Activated T-cell treated with anti-CD3 and anti-CD28 coated beads, Interleukin-2, amount 50 U/mL, for 72 hours (primary cell): ENCODE results near the gene EDAR. TPM values are rescaled to one million over a fixed set of nuclear protein-coding genes. Genes with fewer than 3 reads are reported as not detected.

Experiments
- ATAC-seq, 2 donors: fragments of 150-1000 bp; cut with Tn5 transposase; replicated peaks in 1 of 2; 2 replicates each; pipeline ENCODE4 v1.10.0; 2021; ENCODE audit warnings: moderate library complexity in 2 of 2, mild to moderate bottlenecking in 1 of 2
- DNase-seq, 2 donors: peaks; one replicate each; pipeline ENCODE4 v3.0.0; 2021 to 2022; ENCODE audit warnings: mixed read lengths in 1 of 2
- H3K27ac Mint-ChIP-seq: one replicate; pipeline ENCODE4 v1.8.0; 2022; ENCODE audit warnings: mild to moderate bottlenecking, moderate library complexity, mixed read lengths
- H3K27me3 Mint-ChIP-seq: one replicate; pipeline ENCODE4 v1.8.0; 2022; ENCODE audit warnings: low read depth, mixed read lengths
- H3K36me3 Mint-ChIP-seq, 2 donors: one replicate each; pipeline ENCODE4 v1.8.0; 2022; ENCODE audit warnings: mixed read lengths in 2 of 2, mild to moderate bottlenecking in 1 of 2; ENCODE audit not compliant: insufficient read depth in 2 of 2
- H3K4me1 Mint-ChIP-seq: one replicate; pipeline ENCODE4 v1.8.0; 2022; ENCODE audit warnings: low read depth, mixed read lengths
- H3K4me3 Mint-ChIP-seq, 2 donors: one replicate each; pipeline ENCODE4 v1.8.0; 2022; ENCODE audit warnings: mild to moderate bottlenecking in 2 of 2, mixed read lengths in 2 of 2, moderate library complexity in 2 of 2
- H3K9me3 Mint-ChIP-seq, 2 donors: one replicate each; pipeline ENCODE4 v1.8.0; 2022; ENCODE audit warnings: mixed read lengths in 2 of 2
- total RNA-seq, 2 donors: library from RNA; stranded (reverse); gene quantifications; one replicate each; pipeline ENCODE4 v1.2.3, GENCODE V29; 2022

The EDAR gene
- total RNA-seq, 2 donors from 2014 or later, result 0.28 to 1.4 TPM

DNA sequence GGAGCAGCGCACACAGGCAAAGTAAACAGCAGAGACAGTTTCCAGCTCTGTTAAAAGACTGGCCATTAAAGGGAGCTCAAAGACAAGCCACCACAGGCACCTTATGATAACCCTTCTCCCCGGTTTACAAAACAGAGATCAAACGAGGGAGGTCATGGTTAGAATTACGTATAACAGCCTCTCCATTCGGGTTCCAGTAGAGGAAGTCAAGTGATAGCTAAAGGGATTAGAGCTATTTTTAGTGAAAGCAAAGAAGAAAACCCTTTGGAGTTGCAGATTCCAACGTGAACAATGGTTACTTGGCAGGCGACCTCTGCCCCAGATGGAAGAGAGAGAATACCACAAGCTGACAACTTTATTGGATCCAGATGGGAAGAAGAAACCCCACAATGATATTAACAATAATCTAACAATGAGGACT lies 31.2 kb upstream of the EDAR start:
- Mint-ChIP-seq H3K36me3 (no peaks in the 10 kb centered on the region), H3K9me3 (no peaks in the 10 kb centered on the region), H3K4me1 (peaks cover 15% of the 10 kb centered on the region), H3K4me3 (no peak overlapping the region), H3K27me3 (no peaks in the 10 kb centered on the region), H3K27ac (peak overlapping the region; percentile 7)
- ATAC-seq (no peak), DNase-seq (no peak)

DNA sequence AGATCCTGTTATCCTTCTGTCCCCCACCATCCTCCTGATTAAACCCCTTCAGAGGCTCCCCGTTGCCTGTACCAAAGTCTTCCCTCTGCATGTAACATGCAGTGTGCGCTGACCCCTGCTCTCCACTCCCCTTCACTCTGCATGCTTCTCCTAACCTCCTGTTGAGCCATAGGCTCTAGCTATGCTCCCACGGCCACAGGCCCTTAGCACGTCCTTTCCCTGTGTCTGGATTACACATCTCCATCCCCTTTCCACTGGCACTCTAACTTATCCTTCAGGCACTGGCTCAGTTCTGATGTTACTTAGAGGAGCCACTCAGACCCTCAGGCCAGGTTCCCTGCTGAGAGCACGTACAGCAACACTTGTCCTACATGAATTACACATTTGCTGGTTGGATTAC lies 29.4 kb upstream of the EDAR start:
- H3K4me3 Mint-ChIP-seq, result no peak overlapping the region
- H3K27ac Mint-ChIP-seq, result no peak overlapping the region
- no peak for ATAC-seq

DNA sequence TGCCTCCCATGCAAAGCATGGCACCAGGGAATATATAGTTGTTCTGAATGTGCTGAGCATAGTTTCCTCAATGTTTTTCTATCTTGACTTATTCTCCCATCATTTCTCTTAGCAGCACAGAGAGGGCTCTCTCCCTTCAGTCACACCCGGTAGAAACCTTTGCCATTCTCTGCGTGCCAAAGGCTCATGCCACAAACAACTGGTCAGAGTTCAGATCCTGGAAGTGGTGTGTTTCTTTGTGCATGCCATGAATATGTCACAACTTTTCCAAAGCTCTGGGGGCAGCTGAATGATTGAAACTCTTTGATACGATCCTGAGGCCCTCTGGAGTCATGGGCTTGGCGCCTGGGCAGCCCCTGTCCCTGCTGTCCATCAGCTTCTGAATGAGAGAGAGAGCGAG lies 28.0 kb upstream of the EDAR start:
- Mint-ChIP-seq H3K27ac (no peak overlapping the region), H3K36me3 (no peaks in the 10 kb centered on the region), H3K27me3 (no peaks in the 10 kb centered on the region), H3K9me3 (no peaks in the 10 kb centered on the region), H3K4me3 (no peak overlapping the region), H3K4me1 (peaks cover 15% of the 10 kb centered on the region)
- DNase-seq, result no peak
- ATAC-seq, result no peak

More for the DNA sequence above, 29.4 kb upstream of the EDAR start:
- Mint-ChIP-seq H3K4me1 (peaks cover 15% of the 10 kb centered on the region), H3K36me3 (no peaks in the 10 kb centered on the region), H3K9me3 (no peaks in the 10 kb centered on the region), H3K27me3 (no peaks in the 10 kb centered on the region)
- no peak for DNase-seq

GRCh38 chr2:109016376-109016775 lies 27.4 kb upstream of the EDAR start:
- no peak overlapping the region for H3K27ac Mint-ChIP-seq
- no peaks in the 10 kb centered on the region for H3K27me3 Mint-ChIP-seq
- H3K4me3 Mint-ChIP-seq, result no peak overlapping the region
- no peaks in the 10 kb centered on the region for H3K36me3 Mint-ChIP-seq
- H3K9me3 Mint-ChIP-seq, result no peaks in the 10 kb centered on the region
- ATAC-seq (no peak), DNase-seq (no peak)
- peaks cover 12% of the 10 kb centered on the region for H3K4me1 Mint-ChIP-seq

GRCh38 chr2:109014476-109014875 lies 25.5 kb upstream of the EDAR start:
- Mint-ChIP-seq H3K9me3 (no peaks in the 10 kb centered on the region), H3K36me3 (no peaks in the 10 kb centered on the region), H3K27ac (no peak overlapping the region), H3K4me3 (no peak overlapping the region), H3K4me1 (peaks cover 14% of the 10 kb centered on the region), H3K27me3 (no peaks in the 10 kb centered on the region)
- DNase-seq, result no peak
- no peak for ATAC-seq

GRCh38 chr2:109013051-109013450 lies 24.0 kb upstream of the EDAR start:
- no peaks in the 10 kb centered on the region for H3K36me3 Mint-ChIP-seq
- H3K27me3 Mint-ChIP-seq, result no peaks in the 10 kb centered on the region
- DNase-seq (no peak), ATAC-seq (no peak)
- H3K4me3 Mint-ChIP-seq, result no peak overlapping the region
- no peaks in the 10 kb centered on the region for H3K9me3 Mint-ChIP-seq
- no peak overlapping the region for H3K27ac Mint-ChIP-seq
- peaks cover 14% of the 10 kb centered on the region for H3K4me1 Mint-ChIP-seq

DNA sequence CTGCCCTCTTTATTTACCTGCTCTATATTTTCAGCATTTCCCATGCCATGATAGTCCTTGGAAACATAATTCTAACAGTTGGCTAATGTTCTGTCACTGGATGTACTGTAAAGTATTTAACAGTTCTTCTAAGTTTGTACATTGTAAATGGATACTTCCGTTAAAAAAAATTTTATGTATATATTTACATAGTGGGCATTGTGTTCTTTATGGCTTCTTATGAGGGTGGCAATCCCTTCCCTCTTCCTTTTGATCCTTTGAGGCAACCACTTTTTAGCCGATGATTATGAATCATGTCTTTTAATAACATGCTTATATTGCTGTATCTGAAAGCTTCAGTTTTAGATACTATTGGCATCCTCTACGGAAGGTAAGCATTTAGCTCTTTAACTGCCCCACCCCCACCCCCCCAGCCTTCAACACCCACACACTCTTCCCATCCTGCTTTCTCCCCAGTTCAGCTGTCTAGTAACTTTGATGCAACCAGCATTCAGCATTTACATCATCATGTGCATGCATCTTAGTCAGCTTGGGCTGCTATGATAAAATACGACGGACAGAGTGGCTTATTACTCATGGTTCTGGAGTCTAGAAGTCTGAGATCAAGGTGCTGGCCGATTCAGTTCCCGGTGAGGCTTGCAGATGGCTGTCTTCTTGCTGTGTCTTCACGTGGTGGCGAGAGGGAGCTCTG lies 21.0 kb upstream of the EDAR start:
- Mint-ChIP-seq H3K27ac (no peak overlapping the region), H3K27me3 (no peaks in the 10 kb centered on the region), H3K4me3 (peak overlapping the region in 1 of 2 donors; percentile 19), H3K9me3 (no peaks in the 10 kb centered on the region), H3K4me1 (peaks cover 22% of the 10 kb centered on the region), H3K36me3 (no peaks in the 10 kb centered on the region)
- DNase-seq, result peak in 1 of 2 donors; percentile 14
- ATAC-seq, result peak; percentile 75 to 94

DNA sequence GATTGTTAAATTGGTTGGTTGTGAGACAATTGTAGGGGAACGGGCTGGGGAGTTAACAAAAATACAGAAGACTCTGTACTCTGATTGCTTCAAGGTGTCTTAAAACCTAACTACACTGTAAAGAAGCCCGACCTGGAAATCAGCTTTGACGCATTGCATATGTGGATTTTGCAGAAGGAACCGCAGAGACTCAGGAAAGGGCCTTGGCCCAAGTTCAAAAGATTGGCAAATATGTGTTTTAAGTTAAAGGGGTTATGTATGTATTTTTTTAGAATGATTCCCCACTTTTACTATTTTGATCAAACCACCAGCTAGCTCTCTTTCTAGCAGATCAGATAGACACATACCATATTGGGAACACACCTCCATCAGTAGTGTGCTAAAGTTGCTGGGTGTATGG lies 18.0 kb upstream of the EDAR start:
- ATAC-seq (no peak), DNase-seq (no peak)
- Mint-ChIP-seq H3K27ac (no peak overlapping the region), H3K27me3 (no peaks in the 10 kb centered on the region), H3K4me1 (peaks cover 22% of the 10 kb centered on the region), H3K36me3 (no peaks in the 10 kb centered on the region), H3K4me3 (no peak overlapping the region), H3K9me3 (no peaks in the 10 kb centered on the region)

DNA sequence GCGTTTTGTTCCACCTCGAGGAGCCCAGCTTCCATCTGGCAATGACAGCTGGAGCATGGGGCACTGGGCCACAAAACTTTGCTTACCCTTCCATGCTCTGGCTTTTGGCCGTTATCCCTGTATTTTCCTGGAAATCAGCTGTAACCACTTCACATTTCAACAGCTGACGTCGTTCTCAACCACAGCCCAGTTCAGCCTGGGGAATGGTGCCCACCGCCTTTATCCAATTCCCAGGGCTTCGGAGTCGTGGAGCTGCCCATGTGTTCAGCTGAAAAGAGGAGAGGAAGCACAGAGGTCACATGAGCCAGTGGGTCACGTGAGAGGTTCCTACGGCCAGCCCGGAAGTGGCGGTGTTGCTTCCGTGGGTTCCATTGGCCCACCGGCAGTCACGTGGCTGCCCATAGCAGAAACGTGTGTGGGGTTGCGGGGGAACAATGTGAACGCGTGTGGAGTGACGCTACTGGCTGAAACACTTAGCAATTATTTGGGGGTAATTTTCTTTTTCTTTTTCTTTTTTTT lies 16.7 kb upstream of the EDAR start:
- Mint-ChIP-seq H3K9me3 (no peaks in the 10 kb centered on the region), H3K36me3 (no peaks in the 10 kb centered on the region), H3K4me1 (peaks cover 19% of the 10 kb centered on the region), H3K27me3 (no peaks in the 10 kb centered on the region), H3K27ac (no peak overlapping the region), H3K4me3 (no peak overlapping the region)
- no peak for DNase-seq
- no peak for ATAC-seq

DNA sequence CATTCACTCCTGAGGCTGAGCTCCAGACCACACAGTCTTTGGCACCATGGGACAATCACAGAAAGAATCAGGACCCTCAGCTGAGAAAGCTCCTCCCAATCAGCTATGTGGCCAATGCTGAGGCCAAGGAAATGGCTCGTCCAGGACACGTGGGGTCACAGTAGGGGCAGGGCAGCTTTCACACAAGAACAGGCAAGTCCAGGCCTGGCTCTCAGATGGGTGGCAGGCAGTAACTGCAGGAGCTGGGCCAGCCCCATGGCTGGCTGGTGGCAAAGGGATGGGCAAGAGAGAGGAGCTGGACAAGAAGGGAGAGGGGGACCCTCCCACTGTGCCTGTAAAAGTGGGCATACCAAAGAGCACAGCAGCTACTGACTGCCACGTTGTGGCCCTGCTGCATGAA lies 12.2 kb upstream of the EDAR start:
- H3K27ac Mint-ChIP-seq, result no peak overlapping the region
- no peaks in the 10 kb centered on the region for H3K27me3 Mint-ChIP-seq
- no peaks in the 10 kb centered on the region for H3K9me3 Mint-ChIP-seq
- no peak overlapping the region for H3K4me3 Mint-ChIP-seq
- DNase-seq, result no peak
- H3K36me3 Mint-ChIP-seq, result no peaks in the 10 kb centered on the region
- no peak for ATAC-seq
- peaks cover 6% of the 10 kb centered on the region for H3K4me1 Mint-ChIP-seq

- Mint-ChIP-seq H3K27ac (no peak overlapping the region), H3K4me1 (peaks cover 6% of the 10 kb centered on the region), H3K27me3 (no peaks in the 10 kb centered on the region), H3K4me3 (no peak overlapping the region), H3K36me3 (no peaks in the 10 kb centered on the region), H3K9me3 (no peaks in the 10 kb centered on the region)
- no peak for DNase-seq
- ATAC-seq, result no peak
Observed at GRCh38 chr2:109000738-109001137, 11.7 kb upstream of the EDAR start.

GRCh38 chr2:108998911-108999310 lies 9.9 kb upstream of the EDAR start:
- ATAC-seq (no peak), DNase-seq (no peak)
- no peak overlapping the region for H3K4me3 Mint-ChIP-seq
- peaks cover 6% of the 10 kb centered on the region for H3K4me1 Mint-ChIP-seq
- H3K9me3 Mint-ChIP-seq, result no peaks in the 10 kb centered on the region
- H3K36me3 Mint-ChIP-seq, result no peaks in the 10 kb centered on the region
- no peaks in the 10 kb centered on the region for H3K27me3 Mint-ChIP-seq
- H3K27ac Mint-ChIP-seq, result no peak overlapping the region

- ATAC-seq (no peak), DNase-seq (no peak)
- H3K27ac Mint-ChIP-seq, result no peak overlapping the region
- H3K27me3 Mint-ChIP-seq, result no peaks in the 10 kb centered on the region
- H3K9me3 Mint-ChIP-seq, result no peaks in the 10 kb centered on the region
- H3K4me3 Mint-ChIP-seq, result no peak overlapping the region
- peaks cover 26% of the 10 kb centered on the region for H3K4me1 Mint-ChIP-seq
- H3K36me3 Mint-ChIP-seq, result no peaks in the 10 kb centered on the region
Observed at GRCh38 chr2:108994178-108994577, 5.2 kb upstream of the EDAR start.
